ENCODE data around the gene KIF26B. TPM values are rescaled to one million over a fixed set of nuclear protein-coding genes. Genes with fewer than 3 reads are reported as not detected.

Gene KIF26B
- total RNA-seq, 1 experiment from 2014 or later = 2.1 TPM

DNA sequence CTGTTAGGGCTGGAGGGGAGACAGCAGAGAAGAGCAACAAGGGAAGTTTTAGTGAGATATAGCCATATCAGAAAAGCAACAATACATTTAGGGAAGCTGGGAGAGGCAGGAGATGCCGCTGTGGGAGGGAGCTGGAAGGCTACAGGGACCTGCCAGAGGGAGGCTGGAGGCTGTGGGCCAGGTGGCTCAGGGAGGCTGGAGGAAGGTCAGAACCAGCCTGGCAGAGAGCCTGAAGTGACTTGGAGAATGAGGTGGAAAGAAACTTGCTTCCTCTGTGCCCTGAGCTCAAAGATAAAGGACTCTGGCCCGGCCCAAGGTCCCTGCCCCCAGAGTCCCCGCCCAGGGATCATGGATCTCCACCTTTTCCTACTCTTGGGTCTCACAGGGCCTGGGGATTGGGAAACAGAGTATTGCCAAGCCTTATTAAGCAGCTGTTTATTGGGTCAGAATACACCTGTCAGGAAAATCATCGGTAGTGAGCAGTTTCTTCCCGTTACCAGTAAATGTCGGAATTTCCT, 85.9 kb downstream of the KIF26B start:
- DNase-seq (ENCODE audit: low spot score) = no peak

DNA sequence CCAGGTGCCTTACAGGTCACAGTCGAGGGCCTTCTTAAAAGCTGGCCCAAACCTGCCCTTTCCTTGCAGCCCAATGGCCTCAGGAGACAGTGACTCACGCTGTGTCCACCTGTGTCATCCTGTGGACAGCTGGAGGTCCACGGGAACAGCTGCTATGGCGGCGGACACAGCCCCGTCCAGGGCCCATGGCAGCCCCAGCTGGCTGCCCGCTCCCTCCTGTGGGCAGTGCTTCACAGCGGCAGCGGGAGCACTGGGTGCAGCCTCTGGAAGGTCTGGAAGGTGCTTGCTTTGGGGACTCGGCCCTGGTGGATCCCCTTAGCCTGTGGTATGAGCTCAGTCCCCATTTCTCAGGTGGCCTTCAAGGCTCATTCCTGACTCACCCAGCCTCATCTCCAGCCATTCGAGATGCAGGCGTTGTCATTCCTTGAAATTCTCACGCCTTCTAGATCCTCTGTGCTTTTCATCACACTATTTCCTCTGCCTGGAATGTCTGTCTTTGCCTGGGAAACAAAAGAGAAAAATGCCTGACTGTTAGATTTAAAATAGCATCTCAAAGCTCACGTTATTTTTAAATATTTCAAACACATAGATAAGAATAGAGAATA, 86.8 kb downstream of the KIF26B start:
- no peak for DNase-seq (ENCODE audit: low spot score)

DNA sequence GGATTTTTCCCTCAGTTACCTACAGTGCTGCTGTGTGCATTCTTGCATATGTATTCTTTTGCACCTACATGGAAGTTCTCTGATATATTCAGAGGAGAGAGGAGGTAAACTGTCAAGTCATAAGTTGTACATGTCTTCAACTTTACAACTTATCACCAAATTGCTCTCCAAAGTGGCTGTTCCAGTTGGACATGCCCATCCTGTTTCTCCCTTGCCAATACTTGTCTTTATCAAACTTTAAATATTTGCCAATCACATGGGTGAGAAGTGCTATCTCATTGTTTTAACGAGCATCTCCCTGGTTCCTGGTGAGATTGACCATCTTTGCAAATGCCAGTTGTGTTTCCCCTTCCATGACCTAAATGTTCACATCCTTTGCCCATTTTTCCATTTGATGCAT, 88.2 kb downstream of the KIF26B start:
- no peak for DNase-seq (ENCODE audit: low spot score)

DNA sequence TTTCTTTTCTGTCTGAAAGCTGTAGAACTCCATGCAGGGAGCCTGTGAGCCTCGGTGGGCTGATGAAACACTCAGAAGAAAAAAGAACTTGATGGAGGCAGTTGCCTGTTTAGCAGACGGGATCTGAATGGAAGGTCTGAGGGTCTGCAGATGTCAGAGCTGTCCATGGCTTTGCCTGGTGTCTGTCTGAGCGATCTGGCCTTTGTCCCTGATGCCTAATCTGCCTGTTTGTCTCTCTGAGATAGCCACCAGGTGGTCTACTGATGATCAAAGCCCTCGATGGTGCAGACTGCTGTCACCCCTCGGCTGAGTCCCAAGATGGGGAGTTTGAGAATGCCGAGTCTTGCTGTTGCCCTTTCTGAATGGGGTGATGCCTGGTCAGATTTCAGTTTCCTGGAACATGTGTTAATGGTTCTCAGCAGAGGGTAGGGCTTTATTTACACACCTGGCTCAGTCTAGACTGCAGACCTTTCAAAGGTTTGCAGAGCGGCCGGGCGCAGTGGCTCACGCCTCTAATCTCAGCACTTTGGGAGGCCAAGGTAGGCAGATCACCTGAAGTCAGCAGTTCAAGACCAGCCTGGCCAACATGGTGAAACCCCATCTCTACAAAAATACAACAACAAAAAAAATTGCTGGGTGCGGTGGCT, 90.4 kb downstream of the KIF26B start:
- no peak for DNase-seq (ENCODE audit: low spot score)

DNA sequence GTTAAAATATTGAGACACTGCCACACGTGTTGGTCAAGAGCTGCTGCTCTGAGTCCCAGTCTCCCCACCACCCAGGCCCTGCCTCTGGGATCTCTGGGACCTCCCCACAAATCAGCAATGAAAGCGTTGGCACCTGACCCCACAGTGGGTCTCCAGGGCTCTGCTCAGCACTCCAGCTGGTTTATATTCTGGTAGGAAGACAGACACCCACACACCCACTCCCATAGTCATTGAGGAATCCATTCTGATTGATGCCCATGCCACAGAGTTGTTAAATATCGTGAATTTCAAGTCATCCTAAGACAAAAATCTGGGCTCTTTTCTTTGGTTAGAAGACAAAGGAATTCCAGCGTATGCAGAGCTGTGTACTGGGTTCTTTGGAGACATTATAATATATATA, 91.6 kb downstream of the KIF26B start:
- no peak for DNase-seq (ENCODE audit: low spot score)

DNA sequence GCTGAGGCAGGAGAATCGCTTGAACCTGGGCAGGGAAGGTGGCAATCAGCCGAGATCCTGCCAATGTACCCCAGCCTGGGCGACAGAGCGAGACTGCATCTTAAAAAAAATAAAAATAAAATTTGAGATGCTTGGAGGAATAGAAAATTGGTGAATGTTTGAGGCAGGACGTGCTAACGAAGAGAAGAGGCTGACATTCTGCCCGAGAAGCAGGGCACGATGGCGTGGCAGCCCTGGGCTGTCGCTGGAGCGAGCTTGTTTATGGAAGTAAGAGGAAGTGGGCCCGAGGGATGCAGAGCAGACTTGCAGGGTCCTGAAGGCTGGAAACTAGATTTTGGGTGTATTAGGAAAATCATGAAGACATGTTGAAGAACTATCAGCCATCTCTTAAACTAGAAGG, 92.6 kb downstream of the KIF26B start:
- no peak for DNase-seq (ENCODE audit: low spot score)

DNA sequence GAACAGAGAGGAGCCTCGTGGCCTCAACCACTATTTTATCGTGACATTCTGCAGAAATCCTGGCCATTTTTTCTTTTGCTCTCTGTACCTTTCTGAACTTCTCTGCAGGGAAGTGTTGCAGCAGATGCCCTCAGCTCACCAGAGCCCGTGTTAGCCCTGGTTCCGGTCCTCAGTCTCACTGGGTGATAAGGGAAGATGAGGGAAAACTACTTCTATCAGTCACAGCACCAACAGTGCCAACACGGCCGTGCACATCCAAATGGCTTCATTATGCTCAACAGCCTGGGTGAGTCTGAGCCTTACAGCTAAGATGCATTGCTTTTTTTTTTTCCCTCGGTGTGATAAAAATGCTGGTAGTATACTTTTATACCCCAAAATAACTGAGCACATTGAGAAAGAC, 93.0 kb downstream of the KIF26B start:
- no peak for DNase-seq (ENCODE audit: low spot score)

DNA sequence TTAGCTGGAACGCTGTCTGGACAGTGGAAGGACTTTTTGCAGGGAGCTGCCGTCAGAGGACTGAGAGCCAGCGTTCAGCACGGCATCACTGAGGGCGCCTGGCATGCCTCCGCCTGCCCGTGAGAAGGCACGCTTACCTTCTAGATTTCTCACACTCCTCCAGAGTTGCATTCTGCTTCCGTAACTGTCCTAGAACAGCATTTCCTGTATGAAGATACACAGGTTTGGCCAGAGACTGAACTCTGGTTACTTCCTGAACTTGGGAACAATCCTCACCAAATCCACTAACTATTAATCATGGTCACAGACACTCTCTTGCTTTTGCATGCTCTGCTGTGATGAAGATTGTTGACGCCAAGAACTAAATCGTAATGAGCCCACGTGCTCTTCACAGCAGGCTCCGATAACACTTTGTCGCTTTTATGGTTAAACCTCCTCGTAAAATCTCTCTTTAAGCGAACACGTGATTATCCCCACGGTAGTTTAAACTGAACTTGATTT, 93.5 kb downstream of the KIF26B start:
- DNase-seq (ENCODE audit: low spot score) = no peak

DNA sequence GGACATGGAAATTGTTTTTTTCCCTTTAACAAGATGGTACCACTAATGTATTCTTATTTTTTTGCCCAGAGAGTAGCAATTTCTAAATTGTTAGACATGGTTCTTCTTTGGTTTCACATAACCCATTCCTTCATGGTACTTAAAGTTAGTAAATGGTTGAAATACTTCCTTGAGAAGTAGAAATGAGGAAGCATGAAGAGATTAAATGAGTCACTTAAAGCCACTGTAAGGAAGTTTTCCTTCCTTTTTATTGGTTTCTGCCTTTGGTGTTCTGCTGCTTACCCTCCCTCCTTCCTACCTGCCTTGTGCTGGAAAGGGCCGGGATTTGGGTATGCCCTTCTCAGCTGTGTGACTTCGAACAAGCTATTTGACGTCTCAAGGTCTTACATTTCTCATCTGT, 101.0 kb downstream of the KIF26B start:
- no peak for DNase-seq (ENCODE audit: low spot score)

DNA sequence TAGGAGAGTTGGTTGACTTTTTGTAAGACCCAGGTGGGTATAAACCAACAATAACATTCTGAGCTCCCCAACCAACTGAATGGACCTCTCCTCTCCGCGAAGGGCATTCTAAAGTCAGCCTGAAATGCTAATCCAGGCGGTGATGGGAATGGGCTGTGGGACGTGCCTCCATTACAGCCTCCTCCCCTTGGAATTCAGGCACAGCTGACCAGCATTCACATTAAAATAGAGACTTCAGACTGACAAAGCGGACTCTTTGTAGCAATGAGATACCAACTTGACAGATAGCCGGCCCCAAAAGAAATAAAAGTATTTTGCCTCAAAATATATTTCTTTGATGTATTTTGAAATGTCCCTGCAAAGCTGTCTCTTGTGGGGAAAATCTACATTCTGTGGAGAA, 101.7 kb downstream of the KIF26B start:
- no peak for DNase-seq (ENCODE audit: low spot score)

DNA sequence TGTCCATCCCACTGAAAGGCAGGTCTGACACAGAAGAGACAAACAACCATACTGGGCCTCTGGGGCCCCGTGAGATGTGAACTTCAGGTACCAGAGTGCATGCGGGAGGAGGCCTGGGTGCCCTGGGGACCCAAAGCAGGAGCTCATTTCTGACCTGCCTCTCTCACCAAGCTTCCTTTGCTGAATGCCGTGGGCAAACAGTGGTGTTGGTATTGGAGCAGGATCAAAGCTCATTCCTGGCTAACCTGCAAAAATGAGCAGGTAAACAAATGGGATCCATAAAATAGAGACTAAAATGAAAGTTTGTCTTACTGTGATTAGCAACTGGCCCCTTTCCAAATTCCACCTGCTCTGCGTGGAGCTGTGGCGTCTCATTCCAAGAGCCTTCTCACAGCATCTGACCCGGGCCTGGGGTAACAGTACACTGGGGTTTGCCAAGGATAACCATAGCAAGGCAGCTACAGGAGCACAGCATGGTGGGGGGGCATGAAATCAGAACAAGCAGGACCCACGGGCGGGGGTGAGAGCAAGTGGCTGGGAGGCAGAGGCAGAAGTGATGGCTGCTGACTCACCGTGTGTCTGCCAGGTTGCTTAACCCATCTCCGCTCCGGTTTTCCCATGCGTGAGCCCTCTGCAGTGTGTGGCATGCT, 103.6 kb downstream of the KIF26B start:
- peak; percentile 43 for DNase-seq (ENCODE audit: low spot score)

DNA sequence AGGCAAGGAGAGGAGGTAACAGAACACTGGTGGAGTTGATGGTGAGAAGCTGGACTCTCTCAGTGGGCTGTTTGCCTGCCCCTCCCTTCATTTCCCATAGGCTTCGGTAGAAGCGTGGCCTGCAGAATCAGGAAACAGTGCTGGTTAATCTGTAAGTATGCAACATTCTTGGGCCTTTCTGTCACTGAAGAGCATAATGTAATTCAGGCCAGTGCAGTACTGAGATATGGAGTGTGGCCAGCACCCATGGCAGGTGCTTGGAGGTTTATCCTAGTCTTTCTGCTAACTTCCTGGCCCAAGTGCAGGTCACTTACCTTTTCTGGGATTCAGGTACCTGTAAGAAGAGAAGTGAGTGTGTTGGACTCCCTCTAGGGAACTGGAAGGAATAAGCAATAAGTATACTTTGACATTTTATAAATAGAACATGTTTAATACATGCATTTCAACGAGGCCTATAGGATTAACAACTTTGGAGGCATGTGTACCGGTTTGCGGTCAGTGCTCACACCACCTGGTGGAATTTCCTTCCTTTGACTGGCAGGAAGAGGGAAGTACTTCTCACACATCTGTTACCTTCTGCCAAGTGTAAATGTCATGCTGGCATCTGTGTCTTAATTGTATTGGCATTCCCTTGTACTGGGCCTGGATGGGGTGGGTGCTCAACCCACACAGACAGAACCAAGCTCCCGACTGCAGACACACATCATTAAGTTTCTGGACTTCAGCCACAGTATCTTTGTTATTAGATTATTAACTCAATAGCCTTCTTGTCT, 105.5 kb downstream of the KIF26B start:
- no peak for DNase-seq (ENCODE audit: low spot score)

DNA sequence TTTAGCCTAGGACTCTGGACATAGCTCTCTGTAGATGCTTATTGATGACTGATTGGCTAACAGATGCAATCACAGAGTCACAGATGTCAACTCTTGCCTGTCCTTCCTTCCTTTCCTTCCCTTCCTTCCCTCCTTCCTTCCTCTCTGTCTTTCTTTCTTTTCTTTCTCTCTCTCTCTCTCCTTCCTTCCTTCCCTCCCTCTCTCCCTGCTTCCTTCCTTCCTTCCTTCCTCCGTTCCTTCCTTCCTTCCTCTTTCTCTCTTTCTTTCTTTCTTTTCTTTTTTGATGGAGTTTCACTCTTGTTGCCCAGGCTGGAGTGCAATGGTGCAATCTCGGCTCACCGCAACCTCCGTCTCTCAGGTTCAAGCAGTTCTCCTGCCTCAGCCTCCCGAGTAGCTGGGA, 106.1 kb downstream of the KIF26B start:
- no peak for DNase-seq (ENCODE audit: low spot score)

DNA sequence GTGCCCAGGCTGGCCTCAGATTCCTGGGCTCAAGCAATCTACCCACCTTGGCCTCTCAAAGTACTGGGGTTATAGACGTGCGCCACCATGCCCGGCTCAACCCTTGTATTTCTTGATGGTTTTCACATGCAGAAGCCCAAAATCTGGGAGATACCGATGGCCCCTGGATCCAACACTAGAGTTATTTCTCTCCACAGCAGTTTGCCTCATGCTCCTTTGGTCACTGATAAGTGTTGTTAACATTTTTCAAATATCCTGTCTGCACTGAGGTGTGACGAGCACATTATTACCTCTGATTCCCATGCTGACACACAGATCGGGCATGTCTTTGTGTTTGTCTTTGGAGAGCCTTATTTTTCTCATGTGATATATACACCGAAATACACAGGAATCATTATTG, 107.0 kb downstream of the KIF26B start:
- no peak for DNase-seq (ENCODE audit: low spot score)

DNA sequence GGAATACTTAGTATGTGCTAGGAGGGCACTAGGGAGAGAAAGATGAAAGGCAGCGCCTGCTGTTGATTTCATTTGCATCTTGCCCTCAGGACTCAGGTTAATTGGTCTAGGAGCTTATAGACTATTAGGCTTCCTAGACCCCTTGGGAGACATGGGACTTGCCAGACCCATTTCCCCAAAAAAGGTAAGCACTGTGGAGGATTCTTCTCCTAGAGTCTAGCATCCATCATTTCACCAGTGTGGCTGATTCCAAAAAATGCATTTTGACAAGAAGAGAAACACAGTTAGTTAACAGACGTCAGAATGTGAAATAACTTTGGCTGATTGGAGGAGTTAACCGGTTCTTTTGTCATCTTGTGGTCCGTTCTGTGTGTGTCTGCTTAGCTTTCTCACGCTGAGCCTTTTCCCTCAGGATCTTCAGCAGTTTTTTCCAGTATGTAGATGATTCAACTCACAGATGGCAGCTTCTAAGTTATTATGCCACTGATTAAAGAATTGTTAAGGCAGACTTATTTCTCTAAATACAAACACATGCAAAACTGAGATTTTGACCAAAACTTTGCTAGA, 108.8 kb downstream of the KIF26B start:
- no peak for DNase-seq (ENCODE audit: low spot score)

DNA sequence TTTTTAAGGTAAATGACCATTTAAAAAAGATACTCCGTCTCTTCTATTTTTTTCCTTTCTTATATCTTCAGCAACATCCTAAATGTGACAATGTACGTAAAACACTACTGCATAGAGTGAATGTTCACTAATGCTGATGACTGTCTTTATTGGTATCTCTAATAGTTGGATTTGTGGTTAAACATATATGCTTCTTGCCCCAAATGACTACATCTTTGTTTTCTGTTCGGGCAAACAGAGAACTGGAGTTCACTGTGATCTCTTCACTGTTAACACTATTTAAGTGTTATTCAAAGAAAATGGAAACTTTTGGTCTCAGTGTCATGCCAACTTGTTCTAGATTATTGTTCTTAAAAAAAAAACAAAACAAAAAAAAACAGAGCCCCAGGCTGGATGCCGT, 109.4 kb downstream of the KIF26B start:
- no peak for DNase-seq (ENCODE audit: low spot score)

DNA sequence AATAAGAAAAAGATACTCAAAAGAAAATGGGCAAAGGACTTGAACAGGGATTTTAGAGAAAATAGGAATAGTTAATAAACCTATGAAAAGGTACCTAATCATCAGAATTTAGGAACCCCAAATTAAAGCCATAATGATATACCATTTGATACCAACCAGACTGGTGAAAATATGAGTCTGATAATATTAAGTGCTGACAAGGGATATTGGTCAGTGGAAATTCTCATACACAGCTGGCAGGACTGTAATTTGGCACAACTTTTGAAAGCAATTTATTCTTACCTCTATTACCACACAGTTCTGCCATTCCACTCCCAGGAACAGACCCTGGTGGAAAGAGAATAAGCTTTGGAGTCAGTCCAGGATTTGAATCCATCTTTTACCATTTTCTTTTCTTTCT, 111.3 kb downstream of the KIF26B start:
- no peak for DNase-seq (ENCODE audit: low spot score)

DNA sequence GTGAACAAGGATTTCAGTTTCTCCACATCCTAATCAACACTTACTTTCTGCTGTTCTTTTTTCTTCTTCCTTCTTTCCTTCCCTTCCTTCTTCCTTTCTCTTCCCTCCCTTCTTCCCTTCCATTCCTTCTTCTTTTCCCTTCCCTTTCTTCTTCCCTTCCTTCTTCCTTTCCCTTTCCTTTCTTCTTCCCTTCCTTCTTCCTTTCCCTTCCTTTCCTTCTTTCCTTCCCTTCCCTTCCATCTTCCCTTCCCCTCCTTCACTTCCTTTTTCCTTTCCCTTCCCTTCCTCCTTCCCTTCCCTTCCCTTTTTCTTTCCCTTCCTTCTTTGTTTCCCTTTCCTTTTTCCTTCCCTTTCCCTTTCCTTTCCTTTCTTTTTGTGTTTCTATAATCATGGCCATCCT, 115.3 kb downstream of the KIF26B start:
- no peak for DNase-seq (ENCODE audit: low spot score)

DNA sequence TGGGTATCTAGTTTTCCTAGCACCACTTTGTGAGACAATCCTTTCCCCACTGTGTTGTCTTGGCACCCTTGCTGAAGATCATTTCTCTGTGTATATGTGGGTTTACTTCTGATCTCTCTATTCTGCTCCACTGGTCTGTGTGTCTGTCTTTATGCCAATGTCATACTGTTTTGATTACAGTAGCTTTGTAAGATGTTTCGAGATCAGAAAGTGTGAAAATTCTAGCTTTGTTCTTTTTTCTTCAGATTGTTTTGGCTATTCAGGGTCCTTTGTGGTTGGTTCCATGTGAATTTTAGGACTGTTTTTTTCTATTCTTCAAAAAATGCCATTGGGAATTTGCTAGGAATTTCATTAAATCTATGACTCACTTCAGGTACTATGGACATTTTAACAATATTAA, 116.2 kb downstream of the KIF26B start:
- no peak for DNase-seq (ENCODE audit: low spot score)

DNA sequence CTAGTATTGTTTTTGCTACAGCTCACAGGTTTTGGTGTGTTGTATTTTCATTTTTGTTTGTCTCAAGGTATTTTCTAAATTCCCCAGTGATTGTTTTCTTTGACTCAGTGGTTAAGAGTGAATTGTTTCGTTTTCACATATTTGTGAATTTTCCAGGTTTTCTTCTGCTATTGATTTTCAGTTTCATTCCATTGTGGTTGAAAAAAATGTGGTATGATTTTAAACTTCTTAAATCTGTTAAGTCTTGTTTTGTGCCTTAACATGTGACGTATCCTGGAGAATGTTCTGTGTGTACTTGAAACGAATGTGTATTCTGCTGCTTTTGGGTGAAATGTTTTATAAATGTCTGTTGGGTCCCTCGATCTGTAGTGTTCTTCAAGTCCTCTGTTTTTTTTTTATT, 117.9 kb downstream of the KIF26B start:
- DNase-seq (ENCODE audit: low spot score) = no peak

DNA sequence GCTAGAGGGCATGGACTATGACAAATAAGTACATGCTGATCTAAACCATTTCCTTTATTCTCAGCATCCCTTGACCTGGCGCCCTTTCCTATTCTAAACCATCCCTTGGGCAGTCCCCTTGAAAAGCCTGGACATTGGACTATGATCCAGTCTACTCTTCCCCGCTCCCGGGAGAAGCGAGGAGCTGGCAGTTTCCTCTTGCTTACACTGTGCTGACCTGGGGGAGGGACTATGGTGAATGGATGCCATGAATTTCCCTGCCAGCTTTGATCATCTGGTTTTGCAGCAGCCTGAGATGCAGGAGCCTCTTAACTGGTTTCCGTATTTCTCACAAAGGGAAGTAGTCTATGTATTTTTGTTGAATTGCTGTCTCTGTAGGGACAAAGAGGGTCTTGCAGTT, 121.7 kb downstream of the KIF26B start:
- DNase-seq (ENCODE audit: low spot score) = no peak

DNA sequence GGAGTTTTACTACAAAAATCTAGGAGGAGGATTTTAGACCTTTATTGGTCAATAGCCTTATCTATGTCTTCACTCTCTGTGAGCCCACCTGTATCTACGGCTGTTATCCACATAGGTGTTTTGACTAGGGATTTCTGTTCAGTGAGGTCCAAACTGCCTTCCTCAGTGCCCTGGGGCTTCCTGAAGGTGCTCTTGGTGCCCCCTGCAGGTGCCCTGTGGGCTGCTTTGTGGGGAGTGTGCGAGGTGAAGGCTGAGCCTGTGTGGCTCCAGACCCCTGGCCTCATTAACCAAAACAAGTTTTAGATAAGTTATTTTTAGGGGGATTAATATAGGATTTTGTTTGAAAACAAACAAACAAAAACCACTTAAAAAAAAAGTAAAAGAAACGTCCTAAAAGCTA, 122.5 kb downstream of the KIF26B start:
- no peak for DNase-seq (ENCODE audit: low spot score)
